Small intestine (tissue), 7 donors: Measurements from ENCODE around the gene NVL. TPM values are rescaled to one million over a fixed set of nuclear protein-coding genes. Genes with fewer than 3 reads are reported as not detected.

Experiments
- DNase-seq, 2 donors: peaks; one replicate each; pipeline versions ENCODE4 v3.0.0 to v3.0.0-alpha.2; 2013
- FAIRE-seq: peaks from 2 replicates; lab custom pipeline; 2012; peaks lifted over from hg19 to GRCh38; lab: Jason Lieb, UNC
- H3K27ac ChIP-seq, 3 donors: one replicate each; pipeline ENCODE4 v1.5.1; 2013; ENCODE audit warnings: low read length in 2 of 3, mild to moderate bottlenecking in 2 of 3, control low read depth in 1 of 3, inconsistent platforms in 1 of 3, low read depth in 1 of 3, moderate library complexity in 1 of 3
- H3K27me3 ChIP-seq, 3 donors: one replicate each; pipeline ENCODE4 v1.6.1; 2013; ENCODE audit warnings: low read length in 3 of 3, inconsistent platforms in 1 of 3; ENCODE audit not compliant: control insufficient read depth in 3 of 3, insufficient read depth in 3 of 3
- H3K36me3 ChIP-seq, 3 donors: one replicate each; pipeline ENCODE4 v1.6.1; 2013; ENCODE audit warnings: low read length in 3 of 3, inconsistent platforms in 1 of 3, low read depth in 1 of 3, mild to moderate bottlenecking in 1 of 3, moderate library complexity in 1 of 3; ENCODE audit not compliant: control insufficient read depth in 3 of 3, insufficient read depth in 2 of 3
- H3K4me1 ChIP-seq, 3 donors: one replicate each; pipeline ENCODE4 v1.6.1; 2013; ENCODE audit warnings: low read length in 2 of 3, inconsistent platforms in 1 of 3, low read depth in 1 of 3, mild to moderate bottlenecking in 1 of 3, moderate library complexity in 1 of 3; ENCODE audit not compliant: control insufficient read depth in 3 of 3, insufficient read depth in 2 of 3
- H3K4me3 ChIP-seq, 3 donors: one replicate each; pipeline ENCODE4 v1.5.1; 2013; ENCODE audit warnings: low read length in 3 of 3, control low read depth in 1 of 3, inconsistent platforms in 1 of 3, low read depth in 1 of 3, mild to moderate bottlenecking in 1 of 3, moderate library complexity in 1 of 3
- H3K9me3 ChIP-seq, 2 donors: one replicate each; pipeline ENCODE4 v1.6.1; 2013; ENCODE audit warnings: low read depth in 1 of 2, low read length in 1 of 2; ENCODE audit not compliant: control insufficient read depth in 2 of 2, insufficient read depth in 1 of 2
- WGBS, 3 donors: extraction: QIAGEN DNeasy Blood & Tissue Kit; methylation state at CpG; one replicate each; pipeline ENCODE4 v1.1.7; 2013; 5-methylcytosine and 5-hydroxymethylcytosine counted together
- polyA plus RNA-seq, 4 donors: library from polyadenylated mRNA; stranded (reverse) in 3 of 4; unstranded in 1 of 4; fragments of 200-250 nt in 3 of 4; fragments of 120-200 nt in 1 of 4; gene quantifications; one replicate each; pipeline versions ENCODE4 v1.2.1 to v1.2.3, GENCODE V29; 2013
- donor health status: healthy with polysubstance abuse.
- donor health status: control.
- donor health status: control.
- donor health status: Bipolar disorder and iron deficiency.
- donor health status: healthy.

Gene NVL
- polyA plus RNA-seq, 4 donors, result 16.4 to 39.1 (median 22.3) TPM

- FAIRE-seq (no peak), DNase-seq (no peak)
- no peaks in the 10 kb centered on the region for H3K27me3 ChIP-seq
- peaks cover 2 to 37% (median 6%) of the 10 kb centered on the region in 3 donors for H3K36me3 ChIP-seq
- no peak overlapping the region for H3K27ac ChIP-seq
- H3K4me1 ChIP-seq, result no peaks in the 10 kb centered on the region
- H3K4me3 ChIP-seq, result no peak overlapping the region
- H3K9me3 ChIP-seq, result no peaks in the 10 kb centered on the region
- WGBS, 3 donors, result 81 to 93% (median 87%) methylated on average over 11 of the region's 11 CpGs
Observed at GRCh38 chr1:224266915-224267856, 62.8 kb downstream of the NVL start.

GRCh38 chr1:224266105-224266914 is 63.7 kb downstream of the NVL start:
- H3K27ac ChIP-seq, result no peak overlapping the region
- FAIRE-seq (no peak), DNase-seq (no peak)
- H3K4me1 ChIP-seq, result no peaks in the 10 kb centered on the region
- H3K9me3 ChIP-seq, result no peaks in the 10 kb centered on the region
- peaks cover 2 to 33% (median 6%) of the 10 kb centered on the region in 3 donors for H3K36me3 ChIP-seq
- H3K4me3 ChIP-seq, result no peak overlapping the region
- WGBS, 3 donors, result 75 to 83% (median 78%) methylated on average over 3 of the region's 3 CpGs
- H3K27me3 ChIP-seq, result no peaks in the 10 kb centered on the region

GRCh38 chr1:224264321-224264720 is 65.7 kb downstream of the NVL start:
- Histone ChIP-seq H3K27ac (no peak overlapping the region), H3K36me3 (peaks cover 0 to 22% (median 5%) of the 10 kb centered on the region in 3 donors), H3K27me3 (no peaks in the 10 kb centered on the region), H3K4me3 (no peak overlapping the region), H3K4me1 (no peaks in the 10 kb centered on the region), H3K9me3 (no peaks in the 10 kb centered on the region)
- no peak for FAIRE-seq
- WGBS, 3 donors, result 78 to 89% (median 83%) methylated on average over 6 of the region's 6 CpGs
- DNase-seq, result no peak

GRCh38 chr1:224262373-224263054 is 67.5 kb downstream of the NVL start:
- Histone ChIP-seq H3K27ac (no peak overlapping the region), H3K4me3 (no peak overlapping the region), H3K27me3 (no peaks in the 10 kb centered on the region), H3K9me3 (no peaks in the 10 kb centered on the region), H3K36me3 (peaks cover 0 to 19% (median 2%) of the 10 kb centered on the region in 3 donors), H3K4me1 (no peaks in the 10 kb centered on the region)
- WGBS, 3 donors, result 78 to 92% (median 82%) methylated on average over 2 of the region's 2 CpGs
- FAIRE-seq (no peak), DNase-seq (no peak)

GRCh38 chr1:224259986-224260385 is 70.0 kb downstream of the NVL start:
- H3K36me3 ChIP-seq, result peaks cover 0 to 23% (median 4%) of the 10 kb centered on the region in 3 donors
- no peak overlapping the region for H3K27ac ChIP-seq
- DNase-seq (no peak), FAIRE-seq (no peak)
- 87 to 97% (median 95%) methylated on average over 5 of the region's 5 CpGs for WGBS, 3 donors
- no peaks in the 10 kb centered on the region for H3K9me3 ChIP-seq
- H3K27me3 ChIP-seq, result no peaks in the 10 kb centered on the region
- H3K4me3 ChIP-seq, result no peak overlapping the region
- H3K4me1 ChIP-seq, result no peaks in the 10 kb centered on the region

GRCh38 chr1:224258351-224258750 is 71.6 kb downstream of the NVL start:
- H3K9me3 ChIP-seq, result no peaks in the 10 kb centered on the region
- peaks cover 0 to 16% (median 3%) of the 10 kb centered on the region in 3 donors for H3K36me3 ChIP-seq
- FAIRE-seq (no peak), DNase-seq (no peak)
- 97 to 100% (median 97%) methylated on average over 1 of the region's 1 CpG for WGBS, 3 donors
- no peak overlapping the region for H3K4me3 ChIP-seq
- H3K4me1 ChIP-seq, result no peaks in the 10 kb centered on the region
- no peak overlapping the region for H3K27ac ChIP-seq
- no peaks in the 10 kb centered on the region for H3K27me3 ChIP-seq

GRCh38 chr1:224256640-224257039 is 73.3 kb downstream of the NVL start:
- no peaks in the 10 kb centered on the region for H3K4me1 ChIP-seq
- DNase-seq, result no peak
- WGBS, 3 donors, result 75 to 86% (median 81%) methylated on average over 3 of the region's 3 CpGs
- no peak overlapping the region for H3K4me3 ChIP-seq
- peaks cover 0 to 16% (median 3%) of the 10 kb centered on the region in 3 donors for H3K36me3 ChIP-seq
- no peak for FAIRE-seq
- H3K27ac ChIP-seq, result no peak overlapping the region
- H3K9me3 ChIP-seq, result no peaks in the 10 kb centered on the region
- no peaks in the 10 kb centered on the region for H3K27me3 ChIP-seq

- no peak overlapping the region for H3K27ac ChIP-seq
- 91 to 100% (median 100%) methylated on average over 1 of the region's 1 CpG for WGBS, 3 donors
Observed at GRCh38 chr1:224253721-224254120, 76.3 kb downstream of the NVL start.

More at GRCh38 chr1:224253721-224254120, 76.3 kb downstream of the NVL start:
- Histone ChIP-seq H3K36me3 (peaks cover 3 to 25% (median 4%) of the 10 kb centered on the region in 3 donors), H3K4me1 (no peaks in the 10 kb centered on the region), H3K27me3 (no peaks in the 10 kb centered on the region), H3K9me3 (no peaks in the 10 kb centered on the region), H3K4me3 (no peak overlapping the region)
- no peak for FAIRE-seq
- DNase-seq, result no peak
